Trophoblast cell (in vitro differentiated cells and primary cell): ENCODE data around the gene CDX1.
A peak's percentile ranks its signal among the peaks of the same experiment; 100 is the strongest.

Experiments
- DNase-seq, 2 donors: peaks; one replicate each; pipeline ENCODE4 v3.0.0-alpha.2; 2016
- H2AFZ ChIP-seq: 2 replicates; pipeline ENCODE4 v1.6.1; 2013; ENCODE audit warnings: low read length, moderate library complexity, mild to moderate bottlenecking; ENCODE audit not compliant: insufficient read depth, poor library complexity
- H2AK5ac ChIP-seq: 2 replicates; pipeline ENCODE4 v1.6.1; 2013; ENCODE audit warnings: mild to moderate bottlenecking, low read length
- H2BK120ac ChIP-seq: 2 replicates; pipeline ENCODE4 v1.6.1; 2013; ENCODE audit warnings: low read length, mild to moderate bottlenecking, moderate library complexity; ENCODE audit not compliant: insufficient read depth, poor library complexity
- H2BK12ac ChIP-seq: 2 replicates; pipeline ENCODE4 v1.6.1; 2013; ENCODE audit warnings: mild to moderate bottlenecking, low read length, moderate library complexity
- H2BK5ac ChIP-seq: 2 replicates; pipeline ENCODE4 v1.6.1; 2013; ENCODE audit warnings: low read length, low read depth, moderate library complexity, mild to moderate bottlenecking; ENCODE audit not compliant: poor library complexity
- H3K14ac ChIP-seq: 2 replicates; pipeline ENCODE4 v1.6.1; 2013; ENCODE audit warnings: mild to moderate bottlenecking, low read length
- H3K18ac ChIP-seq: 2 replicates; pipeline ENCODE4 v1.6.1; 2013; ENCODE audit warnings: mild to moderate bottlenecking, low read length
- H3K23ac ChIP-seq: 2 replicates; pipeline ENCODE4 v1.6.1; 2013; ENCODE audit warnings: low read length
- H3K27ac ChIP-seq: 2 replicates; pipeline ENCODE4 v1.5.1; 2013; ENCODE audit warnings: low read depth, mild to moderate bottlenecking, inconsistent platforms, low read length, moderate library complexity
- H3K27me3 ChIP-seq: 2 replicates; pipeline ENCODE4 v1.6.1; 2013; ENCODE audit warnings: inconsistent platforms, mild to moderate bottlenecking, low read length, moderate library complexity; ENCODE audit not compliant: insufficient read depth
- H3K36me3 ChIP-seq, 2 experiments: 1 replicate in 1 of 2; 2 replicates in 1 of 2; pipeline ENCODE4 v1.6.1; 2013; ENCODE audit warnings: low read length in 2 of 2, mild to moderate bottlenecking in 2 of 2, moderate library complexity in 1 of 2; ENCODE audit not compliant: insufficient read depth in 2 of 2, control insufficient read depth in 1 of 2
- H3K4ac ChIP-seq: 2 replicates; pipeline ENCODE4 v1.6.1; 2013; ENCODE audit warnings: low read depth, mild to moderate bottlenecking, low read length, moderate library complexity
- H3K4me1 ChIP-seq, 2 experiments: 1 replicate in 1 of 2; 2 replicates in 1 of 2; pipeline ENCODE4 v1.6.1; 2013; ENCODE audit warnings: low read length in 2 of 2, mild to moderate bottlenecking in 2 of 2, moderate library complexity in 1 of 2; ENCODE audit not compliant: insufficient read depth in 2 of 2, control insufficient read depth in 1 of 2
- H3K4me2 ChIP-seq: 2 replicates; pipeline ENCODE4 v1.6.1; 2013; ENCODE audit warnings: inconsistent platforms, mild to moderate bottlenecking, low read length, moderate library complexity
- H3K4me3 ChIP-seq: 2 replicates; pipeline ENCODE4 v1.5.1; 2013; ENCODE audit warnings: mild to moderate bottlenecking, low read depth, low read length, inconsistent platforms
- H3K79me1 ChIP-seq: one replicate; pipeline ENCODE4 v1.6.1; 2013; ENCODE audit warnings: low read length
- H3K79me2 ChIP-seq: 2 replicates; pipeline ENCODE4 v1.6.1; 2013; ENCODE audit warnings: low read length, mild to moderate bottlenecking; ENCODE audit not compliant: control insufficient read depth, insufficient read depth, poor library complexity
- H3K9ac ChIP-seq: 2 replicates; pipeline ENCODE4 v1.6.1; 2013; ENCODE audit warnings: mild to moderate bottlenecking, low read length
- H3K9me3 ChIP-seq: 2 replicates; pipeline ENCODE4 v1.6.1; 2013; ENCODE audit warnings: low read depth, mild to moderate bottlenecking, control low read depth, inconsistent platforms, low read length; ENCODE audit not compliant: insufficient read depth
- H4K12ac ChIP-seq: 2 replicates; pipeline ENCODE4 v1.6.1; 2013; ENCODE audit warnings: low read depth, mild to moderate bottlenecking, low read length, moderate library complexity
- H4K8ac ChIP-seq: 2 replicates; pipeline ENCODE4 v1.6.1; 2013; ENCODE audit warnings: low read depth, mild to moderate bottlenecking, low read length, moderate library complexity
- H4K91ac ChIP-seq: one replicate; pipeline ENCODE4 v1.6.1; 2013; ENCODE audit warnings: low read depth, mild to moderate bottlenecking, low read length, moderate library complexity
- WGBS: extraction: QIAGEN DNeasy Blood & Tissue Kit; methylation state at CpG from one replicate; pipeline ENCODE4 v1.1.7; 2013; ENCODE audit warnings: missing lambda C conversion rate; ENCODE audit not compliant: insufficient read length, insufficient coverage; ENCODE audit errors: extremely low coverage; 5-methylcytosine and 5-hydroxymethylcytosine counted together

Gene CDX1

DNA sequence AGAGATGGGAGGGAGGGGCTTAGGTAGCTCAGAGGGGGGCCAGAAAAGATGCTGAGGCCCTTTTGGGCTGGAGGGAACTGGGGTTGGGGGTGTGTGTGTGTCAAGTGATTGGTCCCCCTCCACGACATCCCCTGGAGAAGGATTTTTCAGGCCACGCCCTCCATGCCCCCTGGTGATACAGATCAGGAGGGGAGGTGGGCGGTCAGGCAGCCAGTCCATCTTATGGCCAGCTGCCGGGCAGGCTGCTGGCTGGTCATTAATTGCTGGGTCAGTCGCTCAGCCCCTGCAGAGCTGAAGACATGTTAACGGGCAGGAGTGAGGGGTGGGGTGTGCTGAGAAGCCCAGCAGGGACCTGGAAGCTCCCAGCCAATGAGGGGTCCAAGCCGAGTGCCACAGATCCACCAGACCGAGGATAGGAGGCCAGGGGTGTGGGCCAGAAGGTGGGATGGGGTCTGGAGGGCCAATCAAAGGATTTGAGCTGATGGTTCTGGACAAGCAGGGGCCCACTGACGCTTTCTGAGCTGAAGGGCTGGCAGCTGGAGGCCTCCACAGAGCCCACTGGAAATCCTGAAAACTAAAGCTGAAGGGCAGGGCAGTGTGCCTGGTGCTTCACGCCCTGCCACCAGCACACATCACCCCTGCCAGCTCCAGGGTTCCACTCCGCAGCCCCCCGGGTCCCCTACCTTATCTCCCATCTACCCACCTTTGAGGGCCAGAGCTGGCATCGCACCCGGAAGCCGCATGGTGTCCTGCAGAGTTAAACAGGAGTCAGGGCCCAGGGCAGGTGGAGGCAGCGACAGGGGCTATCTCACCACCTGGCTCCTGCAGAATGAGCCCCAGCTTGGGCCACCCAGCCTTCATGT is 30.0 kb upstream of the CDX1 start:
- no peak overlapping the region for H3K4me2 ChIP-seq
- peak overlapping the region; percentile 90 for H2BK120ac ChIP-seq
- H3K27ac ChIP-seq = peak overlapping the region; percentile 65
- DNase-seq = no peak
- H3K4me1 ChIP-seq = peaks cover 50 to 51% of the 10 kb centered on the region in 2 experiments
- no peak overlapping the region for H3K23ac ChIP-seq
- H3K14ac ChIP-seq = peak overlapping the region; percentile 80
- peak overlapping the region; percentile 99 for H4K91ac ChIP-seq
- peaks cover 52% of the 10 kb centered on the region for H3K79me1 ChIP-seq
- no CpG with 5 or more reads among the region's 16 CpGs for WGBS
- no peaks in the 10 kb centered on the region for H3K27me3 ChIP-seq
- peak overlapping the region; percentile 93 for H2BK5ac ChIP-seq
- H3K4me3 ChIP-seq = no peak overlapping the region
- peak overlapping the region; percentile 84 for H2BK12ac ChIP-seq
- H3K9ac ChIP-seq = no peak overlapping the region
- peaks cover 43 to 44% of the 10 kb centered on the region in 2 experiments for H3K36me3 ChIP-seq
- H4K12ac ChIP-seq = peak overlapping the region; percentile 15
- peaks cover 30% of the 10 kb centered on the region for H3K79me2 ChIP-seq
- H3K18ac ChIP-seq = peak overlapping the region; percentile 94
- H4K8ac ChIP-seq = peak overlapping the region; percentile 83
- no peaks in the 10 kb centered on the region for H3K9me3 ChIP-seq
- peak overlapping the region; percentile 1 for H2AFZ ChIP-seq
- peak overlapping the region; percentile 98 for H2AK5ac ChIP-seq
- H3K4ac ChIP-seq = peak overlapping the region; percentile 76

DNA sequence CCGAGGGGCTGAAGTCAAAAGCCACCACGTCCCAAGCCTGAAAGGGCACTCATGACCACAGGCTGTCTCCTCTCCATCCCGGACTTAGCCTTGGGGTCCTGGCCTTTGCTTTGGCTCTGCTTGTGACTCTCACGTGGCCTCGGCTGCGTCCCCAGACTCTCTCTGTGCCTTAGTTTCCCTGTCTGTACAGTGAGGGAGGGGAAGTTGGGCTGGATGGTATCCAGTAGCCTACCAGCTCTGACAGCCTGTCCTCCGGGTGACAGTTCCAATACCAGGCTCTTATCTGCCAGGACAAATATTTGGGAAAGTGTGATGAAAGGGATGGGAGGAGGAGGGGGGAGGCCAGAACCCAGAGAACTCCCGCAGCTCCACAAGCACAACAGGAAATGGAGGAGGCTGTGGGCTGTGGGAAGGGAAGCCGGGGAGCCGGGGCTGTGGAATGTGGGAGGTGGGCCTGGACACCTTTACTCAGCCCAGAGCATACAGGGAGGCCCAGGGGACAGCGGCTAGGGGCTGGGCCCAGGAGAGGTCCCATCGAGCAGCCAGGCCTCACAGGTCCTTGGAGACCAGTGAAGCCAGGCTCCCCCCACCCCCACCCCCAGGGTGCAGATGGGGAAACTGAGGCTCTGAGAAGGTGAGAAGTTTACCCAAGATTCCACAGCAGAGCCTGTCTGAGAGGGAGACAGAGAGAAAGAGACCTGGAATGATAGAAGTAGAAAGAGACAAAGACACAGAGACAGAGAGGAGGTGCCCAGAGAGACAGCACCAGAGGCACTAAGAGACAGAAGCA is 29.2 kb upstream of the CDX1 start:
- Histone ChIP-seq H3K9ac (no peak overlapping the region), H3K79me1 (peaks cover 58% of the 10 kb centered on the region), H2BK120ac (peak overlapping the region; percentile 98), H2BK5ac (peak overlapping the region; percentile 98), H2BK12ac (peak overlapping the region; percentile 96), H2AFZ (peak overlapping the region; percentile 24), H3K14ac (peak overlapping the region; percentile 89), H3K4me3 (no peak overlapping the region), H3K27ac (peak overlapping the region; percentile 91), H3K4me1 (peaks cover 54 to 57% of the 10 kb centered on the region in 2 experiments), H3K36me3 (peaks cover 35% of the 10 kb centered on the region in 2 experiments), H3K18ac (peak overlapping the region; percentile 94), H2AK5ac (peak overlapping the region; percentile 98), H3K23ac (no peak overlapping the region), H3K27me3 (no peaks in the 10 kb centered on the region), H3K4me2 (no peak overlapping the region), H3K4ac (peak overlapping the region; percentile 77), H4K12ac (no peak overlapping the region), H4K8ac (peak overlapping the region; percentile 83), H3K79me2 (peaks cover 30% of the 10 kb centered on the region), H3K9me3 (no peaks in the 10 kb centered on the region), H4K91ac (peak overlapping the region; percentile 99)
- DNase-seq = no peak
- no CpG with 5 or more reads among the region's 12 CpGs for WGBS

DNA sequence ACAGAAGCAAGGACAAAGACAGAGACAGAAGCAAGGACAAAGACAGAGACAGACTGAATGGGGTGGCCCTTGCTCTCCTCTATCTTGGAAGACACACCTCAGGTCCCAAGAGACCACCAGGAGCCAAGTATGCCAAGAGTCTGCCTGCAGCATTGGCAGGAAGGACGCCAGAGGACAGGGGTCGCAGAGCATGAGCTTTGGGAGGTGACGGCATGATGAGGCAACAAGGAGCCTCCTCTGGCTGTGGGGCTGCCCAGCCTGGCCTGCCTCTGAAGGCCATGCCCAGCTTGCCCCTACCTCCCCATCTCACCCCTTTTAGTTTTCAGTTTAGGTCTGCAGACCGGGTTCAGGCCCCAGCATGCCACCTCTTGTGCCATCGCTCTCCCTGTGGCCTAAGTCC is 28.6 kb upstream of the CDX1 start:
- no CpG with 5 or more reads among the region's 5 CpGs for WGBS
- H3K4me2 ChIP-seq = no peak overlapping the region

DNA sequence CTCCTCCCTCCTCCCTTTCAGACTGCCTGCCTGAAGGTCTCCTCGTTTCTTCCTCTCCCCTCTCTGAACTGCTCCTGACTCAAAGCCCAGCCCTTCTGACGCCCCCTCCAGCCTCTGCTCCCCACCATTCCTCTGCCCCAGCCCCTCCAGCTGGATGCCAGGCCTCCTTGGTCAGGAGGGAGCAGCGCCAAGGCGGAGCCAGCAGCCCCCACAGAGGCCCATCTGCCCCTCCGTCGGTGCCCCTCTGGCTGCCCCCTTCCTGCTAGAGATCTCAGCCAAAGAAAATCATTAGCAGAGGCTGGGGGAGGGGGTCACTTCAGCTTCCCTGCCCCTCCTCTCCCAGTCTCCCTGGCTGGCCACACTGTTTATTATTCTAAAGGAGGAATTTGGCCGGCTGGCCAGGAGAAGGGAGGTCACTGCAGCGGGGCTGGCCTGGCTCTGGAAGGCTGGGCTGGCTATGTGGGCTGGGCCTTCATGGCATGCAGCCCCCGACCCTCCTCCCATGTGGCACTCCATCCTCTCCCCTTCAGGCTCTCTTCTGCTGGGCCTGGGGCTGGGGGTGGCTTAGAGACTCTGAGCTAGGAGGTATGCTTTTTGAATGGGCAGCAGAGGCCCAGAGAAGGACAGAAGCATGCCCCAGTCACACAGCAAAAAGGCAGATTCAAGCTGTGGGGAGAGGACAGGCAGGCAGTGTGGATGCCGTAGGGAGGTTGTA is 27.9 kb upstream of the CDX1 start:
- Histone ChIP-seq H3K4me1 (peaks cover 57 to 67% of the 10 kb centered on the region in 2 experiments), H2BK12ac (peak overlapping the region; percentile 96), H3K79me1 (peaks cover 65% of the 10 kb centered on the region), H2BK120ac (peak overlapping the region; percentile 98), H3K23ac (no peak overlapping the region), H4K12ac (peak overlapping the region; percentile 87), H3K36me3 (peaks cover 22% of the 10 kb centered on the region in 2 experiments), H3K27me3 (no peaks in the 10 kb centered on the region), H4K91ac (peak overlapping the region; percentile 99), H3K4me3 (no peak overlapping the region), H3K4me2 (peak overlapping the region; percentile 9), H4K8ac (peak overlapping the region; percentile 83), H3K9ac (peak overlapping the region; percentile 22), H3K27ac (peak overlapping the region; percentile 91), H2AFZ (peak overlapping the region; percentile 68), H2BK5ac (peak overlapping the region; percentile 98), H2AK5ac (peak overlapping the region; percentile 69), H3K14ac (peak overlapping the region; percentile 89), H3K18ac (peak overlapping the region; percentile 93), H3K9me3 (no peaks in the 10 kb centered on the region), H3K4ac (peak overlapping the region; percentile 77), H3K79me2 (peaks cover 32% of the 10 kb centered on the region)
- WGBS = no CpG with 5 or more reads among the region's 10 CpGs
- DNase-seq = no peak

More for the DNA sequence above, 28.6 kb upstream of the CDX1 start:
- Histone ChIP-seq H3K4ac (peak overlapping the region; percentile 77), H3K14ac (peak overlapping the region; percentile 89), H2BK12ac (peak overlapping the region; percentile 96), H4K91ac (peak overlapping the region; percentile 99), H2BK5ac (peak overlapping the region; percentile 98), H2BK120ac (peak overlapping the region; percentile 98), H3K79me2 (peaks cover 30% of the 10 kb centered on the region), H4K8ac (peak overlapping the region; percentile 83), H3K36me3 (peaks cover 29% of the 10 kb centered on the region in 2 experiments), H3K4me1 (peaks cover 54 to 61% of the 10 kb centered on the region in 2 experiments), H2AFZ (peak overlapping the region; percentile 68), H4K12ac (peak overlapping the region; percentile 87), H3K18ac (peak overlapping the region; percentile 93), H3K4me3 (no peak overlapping the region), H3K23ac (no peak overlapping the region), H3K79me1 (peaks cover 59% of the 10 kb centered on the region), H3K9me3 (no peaks in the 10 kb centered on the region), H2AK5ac (peak overlapping the region; percentile 69), H3K9ac (peak overlapping the region; percentile 22), H3K27ac (peak overlapping the region; percentile 91), H3K27me3 (no peaks in the 10 kb centered on the region)
- no peak for DNase-seq
